OCI-LY3 (cell line): ENCODE measurements around the gene LZTFL1.

Source experiments
- CTCF ChIP-seq: fragments of 200-600, 300-600 bp; sonication (generic); IDR thresholded peaks from 2 replicates; pipeline ENCODE4 v1.5.1; 2014; ENCODE audit warnings: antibody characterized with exemption, low read length, low read depth
- EZH2phosphoT487 ChIP-seq: fragments of 200-600 bp; shearing (Covaris generic); IDR thresholded peaks from 2 replicates; pipeline ENCODE4 v1.6.1; 2018; ENCODE audit warnings: antibody characterized with exemption, mixed run types, low read depth

GRCh38 chr3:45858809-45859543 lies 17.1 kb upstream of the LZTFL1 start:
- TF ChIP-seq CTCF (no peak), EZH2phosphoT487 (no peak)
